HL-60 (cell line): ENCODE data around the gene STARD9.

Experiments used
- DNase-seq, 2 experiments: peaks; one replicate each; pipeline ENCODE4 v3.0.0-alpha.2; 2010 to 2020; ENCODE audit warnings: low read depth in 1 of 2, low spot score in 1 of 2
- H3K27ac ChIP-seq: fragments of 250-450 bp; sonication (Bioruptor Pico); replicated peaks from 2 replicates; pipeline ENCODE4 v1.5.1; 2020; ENCODE audit warnings: mild to moderate bottlenecking, moderate library complexity
- H3K27me3 ChIP-seq: fragments of 250-450 bp; sonication (Bioruptor Pico); 2 replicates; pipeline ENCODE4 v1.5.1; 2021; ENCODE audit warnings: mild to moderate bottlenecking, moderate library complexity; ENCODE audit not compliant: insufficient read depth, poor library complexity, severe bottlenecking
- H3K4me3 ChIP-seq: replicated peaks from 2 replicates; pipeline ENCODE4 v1.5.1; 2011; ENCODE audit warnings: mild to moderate bottlenecking, control low read depth, low read length; ENCODE audit not compliant: insufficient read depth
- CTCF ChIP-seq: IDR thresholded peaks from one replicate; pipeline ENCODE4 v1.5.1; 2011; ENCODE audit warnings: low read length, control low read depth, inconsistent platforms; ENCODE audit not compliant: insufficient read depth
- GABPA ChIP-seq: IDR thresholded peaks from 2 replicates; pipeline ENCODE4 v1.6.1; 2012; ENCODE audit warnings: low read depth
- POLR2AphosphoS5 ChIP-seq: IDR thresholded peaks from 2 replicates; pipeline ENCODE4 v1.6.1; 2012; ENCODE audit warnings: low read depth
- SPI1 ChIP-seq: IDR thresholded peaks from 2 replicates; pipeline ENCODE4 v1.6.1; 2012; ENCODE audit warnings: low read depth, mild to moderate bottlenecking, borderline replicate concordance
- TF ChIP-seq, protein P1 (sequence below): IDR thresholded peaks from 2 replicates; pipeline ENCODE4 v1.6.1; 2012; ENCODE audit warnings: low read depth; ENCODE audit not compliant: insufficient replicate concordance

Gene STARD9

DNA sequence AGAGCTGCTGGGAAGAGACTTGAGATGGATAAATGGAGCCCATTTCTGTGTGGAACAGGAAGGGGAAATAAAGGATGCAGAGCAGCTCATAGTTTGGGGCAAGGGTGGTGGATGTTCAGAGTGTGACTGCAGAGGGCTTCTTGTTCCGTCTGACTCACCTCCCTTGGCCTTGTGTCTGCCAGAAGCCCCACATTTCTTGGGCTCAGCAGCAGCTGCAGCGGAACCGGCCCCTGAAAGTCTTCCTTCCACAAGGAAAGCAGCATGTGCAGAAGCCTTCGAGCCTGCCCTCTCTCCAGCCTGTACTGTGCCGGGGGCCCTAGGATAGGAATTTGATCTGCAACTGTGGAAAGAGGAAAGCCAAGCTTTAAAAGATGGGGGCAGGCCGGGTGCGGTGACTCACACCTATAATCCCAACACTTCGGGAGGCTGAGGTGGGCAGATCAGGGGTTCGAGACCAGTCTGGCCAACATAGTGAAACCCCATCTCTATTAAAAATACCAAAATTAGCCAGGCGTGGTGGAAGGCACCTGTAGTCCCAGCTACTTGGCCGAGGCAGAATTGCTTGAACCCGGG lies 150.0 kb downstream of the STARD9 start:
- DNase-seq = no peak
- H3K4me3 ChIP-seq = no peak overlapping the region
- TF ChIP-seq CTCF = no peak
- TF ChIP-seq POLR2AphosphoS5 = no peak
- TF ChIP-seq, protein P1, sequence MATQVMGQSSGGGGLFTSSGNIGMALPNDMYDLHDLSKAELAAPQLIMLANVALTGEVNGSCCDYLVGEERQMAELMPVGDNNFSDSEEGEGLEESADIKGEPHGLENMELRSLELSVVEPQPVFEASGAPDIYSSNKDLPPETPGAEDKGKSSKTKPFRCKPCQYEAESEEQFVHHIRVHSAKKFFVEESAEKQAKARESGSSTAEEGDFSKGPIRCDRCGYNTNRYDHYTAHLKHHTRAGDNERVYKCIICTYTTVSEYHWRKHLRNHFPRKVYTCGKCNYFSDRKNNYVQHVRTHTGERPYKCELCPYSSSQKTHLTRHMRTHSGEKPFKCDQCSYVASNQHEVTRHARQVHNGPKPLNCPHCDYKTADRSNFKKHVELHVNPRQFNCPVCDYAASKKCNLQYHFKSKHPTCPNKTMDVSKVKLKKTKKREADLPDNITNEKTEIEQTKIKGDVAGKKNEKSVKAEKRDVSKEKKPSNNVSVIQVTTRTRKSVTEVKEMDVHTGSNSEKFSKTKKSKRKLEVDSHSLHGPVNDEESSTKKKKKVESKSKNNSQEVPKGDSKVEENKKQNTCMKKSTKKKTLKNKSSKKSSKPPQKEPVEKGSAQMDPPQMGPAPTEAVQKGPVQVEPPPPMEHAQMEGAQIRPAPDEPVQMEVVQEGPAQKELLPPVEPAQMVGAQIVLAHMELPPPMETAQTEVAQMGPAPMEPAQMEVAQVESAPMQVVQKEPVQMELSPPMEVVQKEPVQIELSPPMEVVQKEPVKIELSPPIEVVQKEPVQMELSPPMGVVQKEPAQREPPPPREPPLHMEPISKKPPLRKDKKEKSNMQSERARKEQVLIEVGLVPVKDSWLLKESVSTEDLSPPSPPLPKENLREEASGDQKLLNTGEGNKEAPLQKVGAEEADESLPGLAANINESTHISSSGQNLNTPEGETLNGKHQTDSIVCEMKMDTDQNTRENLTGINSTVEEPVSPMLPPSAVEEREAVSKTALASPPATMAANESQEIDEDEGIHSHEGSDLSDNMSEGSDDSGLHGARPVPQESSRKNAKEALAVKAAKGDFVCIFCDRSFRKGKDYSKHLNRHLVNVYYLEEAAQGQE = no peak
- no peak for TF ChIP-seq GABPA
- TF ChIP-seq SPI1 = no peak
- H3K27me3 ChIP-seq = no peaks in the 10 kb centered on the region
- H3K27ac ChIP-seq = no peak overlapping the region

GRCh38 chr15:42726114-42726513 lies 150.7 kb downstream of the STARD9 start:
- Histone ChIP-seq H3K27me3 (no peaks in the 10 kb centered on the region), H3K4me3 (no peak overlapping the region), H3K27ac (no peak overlapping the region)
- DNase-seq = no peak
- TF ChIP-seq GABPA (no peak), CTCF (no peak), POLR2AphosphoS5 (no peak), SPI1 (no peak)
- TF ChIP-seq, protein P1 = no peak

DNA sequence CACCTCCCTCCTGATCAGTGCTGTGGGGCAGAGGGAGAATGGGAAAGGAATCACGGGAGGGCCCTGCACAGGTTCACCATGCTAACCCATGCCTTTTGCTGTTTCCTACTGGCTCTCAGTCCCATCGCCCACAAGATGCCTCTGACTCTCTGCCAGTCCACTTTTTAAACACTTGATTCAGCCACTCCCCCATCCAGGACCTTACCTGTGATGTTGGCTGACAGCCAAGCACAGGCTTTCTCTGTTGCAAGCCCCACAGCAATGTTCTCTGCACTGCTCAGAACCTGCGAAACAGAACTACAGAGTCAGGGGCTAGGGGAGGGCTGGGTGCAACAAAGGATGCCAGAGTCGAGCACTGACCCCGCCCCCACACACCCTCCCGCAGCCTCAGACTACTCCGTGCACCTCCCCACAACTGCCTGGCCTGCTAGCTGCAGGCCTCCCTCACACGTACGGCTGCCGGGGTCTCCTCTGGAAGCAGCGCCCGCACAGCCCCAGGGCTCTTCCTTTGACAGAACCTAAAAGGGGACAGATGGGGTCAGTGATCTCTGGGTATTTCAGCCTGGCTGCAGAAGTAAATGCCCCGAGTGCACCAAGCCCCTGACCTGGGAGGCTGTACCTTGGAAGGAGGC lies 152.5 kb downstream of the STARD9 start:
- DNase-seq = no peak
- Histone ChIP-seq H3K27ac (no peak overlapping the region), H3K4me3 (no peak overlapping the region), H3K27me3 (no peaks in the 10 kb centered on the region)
- TF ChIP-seq POLR2AphosphoS5 (no peak), CTCF (no peak), SPI1 (no peak), GABPA (no peak)
- TF ChIP-seq, protein P1 = no peak
